T-helper 2 cell treated with Interferon-gamma antibody and Interleukin-4, amounts not matched to agents 5 μg/mL and 100 μg/mL, for 36 hours (primary cell): ENCODE data around the gene C6orf15.

ENCODE experiments used
- DNase-seq: peaks from one replicate; pipeline ENCODE4 v3.0.0; 2021; ENCODE audit warnings: low spot score
- H3K27ac Mint-ChIP-seq: one replicate; pipeline ENCODE4 v1.8.0; 2021; ENCODE audit warnings: mild to moderate bottlenecking, mixed read lengths
- H3K27me3 Mint-ChIP-seq: one replicate; pipeline ENCODE4 v1.8.0; 2021; ENCODE audit warnings: low read depth, mixed read lengths
- H3K36me3 Mint-ChIP-seq: one replicate; pipeline ENCODE4 v1.8.0; 2021; ENCODE audit warnings: low read depth, mixed read lengths
- H3K4me1 Mint-ChIP-seq: one replicate; pipeline ENCODE4 v1.8.0; 2021; ENCODE audit warnings: low read depth, mixed read lengths
- H3K4me3 Mint-ChIP-seq: one replicate; pipeline ENCODE4 v1.8.0; 2022; ENCODE audit warnings: mild to moderate bottlenecking, moderate library complexity, mixed read lengths
- H3K9me3 Mint-ChIP-seq: one replicate; pipeline ENCODE4 v1.8.0; 2021; ENCODE audit warnings: mixed read lengths

The C6orf15 gene

DNA sequence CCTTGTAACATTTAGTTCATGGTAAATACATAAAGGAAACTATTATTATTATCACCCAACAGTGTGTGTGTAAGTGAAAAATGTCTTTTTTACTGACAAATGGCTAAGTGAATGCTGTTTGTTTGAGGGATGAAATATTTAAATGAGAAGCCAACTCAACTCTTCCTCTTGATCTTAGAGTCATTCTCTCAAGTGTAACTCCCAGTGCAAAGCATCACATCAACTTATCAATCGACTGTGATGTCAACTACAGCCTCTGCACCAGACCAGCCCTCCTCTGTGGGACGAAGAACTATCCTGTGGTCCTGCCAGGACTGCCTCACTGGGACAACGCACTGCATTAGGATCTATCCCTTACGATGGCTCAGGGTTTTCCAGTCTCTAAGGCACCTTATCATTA, 5.3 kb downstream of the C6orf15 start:
- Mint-ChIP-seq H3K9me3 (no peaks in the 10 kb centered on the region), H3K4me1 (no peaks in the 10 kb centered on the region), H3K36me3 (no peaks in the 10 kb centered on the region), H3K27ac (no peak overlapping the region), H3K27me3 (peaks cover 5% of the 10 kb centered on the region), H3K4me3 (no peak overlapping the region)
- no peak for DNase-seq

DNA sequence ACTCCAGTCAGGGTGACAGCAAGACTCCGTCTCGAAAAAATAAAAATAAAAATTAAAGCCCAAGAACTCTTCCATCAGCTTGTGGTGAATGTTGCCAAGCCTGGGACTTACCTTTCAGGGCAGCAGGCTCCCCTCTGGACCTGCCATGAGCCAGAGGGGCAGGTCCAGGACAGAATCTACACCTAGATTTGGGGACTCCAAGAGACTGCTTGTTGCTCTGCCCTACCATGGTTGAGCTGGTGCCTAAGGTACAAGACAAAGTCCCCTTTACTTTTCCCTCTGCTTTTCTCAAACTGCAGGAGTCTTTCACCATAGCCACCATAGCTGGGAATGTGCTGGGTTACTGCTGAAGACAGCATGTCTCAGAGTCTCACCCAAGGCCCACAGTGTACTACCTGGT, 9.2 kb downstream of the C6orf15 start:
- no peaks in the 10 kb centered on the region for H3K4me1 Mint-ChIP-seq
- no peak for DNase-seq
- H3K4me3 Mint-ChIP-seq, result no peak overlapping the region
- H3K9me3 Mint-ChIP-seq, result no peaks in the 10 kb centered on the region
- H3K36me3 Mint-ChIP-seq, result no peaks in the 10 kb centered on the region
- H3K27ac Mint-ChIP-seq, result no peak overlapping the region
- H3K27me3 Mint-ChIP-seq, result peaks cover 14% of the 10 kb centered on the region

DNA sequence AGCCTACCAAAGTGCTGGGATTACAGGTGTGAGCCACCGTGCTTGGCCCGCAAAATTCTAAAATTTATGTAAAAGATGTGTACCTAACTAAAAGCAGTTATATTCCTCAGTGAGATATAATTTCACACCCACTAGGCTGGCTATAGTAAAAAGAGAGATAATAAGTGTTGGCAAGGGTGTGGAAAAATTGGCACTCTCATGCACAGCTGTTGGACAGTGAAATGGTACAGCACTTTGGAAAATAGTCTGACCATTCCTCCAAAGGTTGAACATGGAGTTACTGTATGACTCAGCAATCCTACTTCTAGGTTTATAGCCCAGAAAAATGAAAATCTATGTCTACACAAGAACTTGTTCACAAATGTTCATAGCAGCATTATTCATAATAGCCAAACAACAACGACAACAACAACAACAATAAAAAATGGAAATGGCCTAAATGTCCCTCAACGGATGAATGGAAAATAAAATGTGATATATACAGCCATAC, 13.9 kb downstream of the C6orf15 start:
- H3K4me3 Mint-ChIP-seq, result no peak overlapping the region
- no peak overlapping the region for H3K27ac Mint-ChIP-seq
- no peak for DNase-seq
- peaks cover 11% of the 10 kb centered on the region for H3K27me3 Mint-ChIP-seq
- H3K36me3 Mint-ChIP-seq, result no peaks in the 10 kb centered on the region
- no peaks in the 10 kb centered on the region for H3K9me3 Mint-ChIP-seq
- H3K4me1 Mint-ChIP-seq, result peaks cover 15% of the 10 kb centered on the region

DNA sequence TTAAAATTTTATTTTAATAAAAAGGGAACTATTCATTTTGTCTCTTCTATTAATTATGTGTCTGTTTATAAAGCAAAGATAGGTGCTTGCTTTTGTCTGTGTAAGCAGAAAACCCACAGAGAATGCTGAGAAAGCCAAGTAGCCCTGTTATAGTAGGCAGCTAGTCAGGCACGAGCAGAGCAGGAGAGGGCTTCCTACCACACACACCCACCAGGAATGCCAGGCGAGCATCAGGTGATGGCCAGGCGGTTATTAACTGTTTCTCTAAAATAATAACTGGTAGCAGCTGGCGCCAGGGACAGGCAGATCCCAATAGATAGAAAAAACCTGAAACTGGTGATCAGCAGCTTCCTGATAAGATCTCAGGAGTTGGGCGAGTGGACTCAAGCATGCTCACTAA, 15.7 kb downstream of the C6orf15 start:
- Mint-ChIP-seq H3K36me3 (no peaks in the 10 kb centered on the region), H3K27ac (no peak overlapping the region), H3K9me3 (no peaks in the 10 kb centered on the region), H3K4me1 (peaks cover 15% of the 10 kb centered on the region), H3K4me3 (no peak overlapping the region), H3K27me3 (peaks cover 11% of the 10 kb centered on the region)
- DNase-seq, result no peak

GRCh38 chr6:31096215-31096614, 16.2 kb downstream of the C6orf15 start:
- no peak overlapping the region for H3K27ac Mint-ChIP-seq
- H3K4me3 Mint-ChIP-seq, result no peak overlapping the region
- no peaks in the 10 kb centered on the region for H3K9me3 Mint-ChIP-seq
- peaks cover 11% of the 10 kb centered on the region for H3K27me3 Mint-ChIP-seq
- no peaks in the 10 kb centered on the region for H3K36me3 Mint-ChIP-seq
- H3K4me1 Mint-ChIP-seq, result peaks cover 15% of the 10 kb centered on the region
- no peak for DNase-seq

GRCh38 chr6:31094389-31094881, 17.9 kb downstream of the C6orf15 start:
- Mint-ChIP-seq H3K9me3 (no peaks in the 10 kb centered on the region), H3K27me3 (peaks cover 9% of the 10 kb centered on the region), H3K36me3 (no peaks in the 10 kb centered on the region), H3K4me3 (no peak overlapping the region), H3K27ac (peak overlapping the region; percentile 52), H3K4me1 (peaks cover 15% of the 10 kb centered on the region)
- no peak for DNase-seq

DNA sequence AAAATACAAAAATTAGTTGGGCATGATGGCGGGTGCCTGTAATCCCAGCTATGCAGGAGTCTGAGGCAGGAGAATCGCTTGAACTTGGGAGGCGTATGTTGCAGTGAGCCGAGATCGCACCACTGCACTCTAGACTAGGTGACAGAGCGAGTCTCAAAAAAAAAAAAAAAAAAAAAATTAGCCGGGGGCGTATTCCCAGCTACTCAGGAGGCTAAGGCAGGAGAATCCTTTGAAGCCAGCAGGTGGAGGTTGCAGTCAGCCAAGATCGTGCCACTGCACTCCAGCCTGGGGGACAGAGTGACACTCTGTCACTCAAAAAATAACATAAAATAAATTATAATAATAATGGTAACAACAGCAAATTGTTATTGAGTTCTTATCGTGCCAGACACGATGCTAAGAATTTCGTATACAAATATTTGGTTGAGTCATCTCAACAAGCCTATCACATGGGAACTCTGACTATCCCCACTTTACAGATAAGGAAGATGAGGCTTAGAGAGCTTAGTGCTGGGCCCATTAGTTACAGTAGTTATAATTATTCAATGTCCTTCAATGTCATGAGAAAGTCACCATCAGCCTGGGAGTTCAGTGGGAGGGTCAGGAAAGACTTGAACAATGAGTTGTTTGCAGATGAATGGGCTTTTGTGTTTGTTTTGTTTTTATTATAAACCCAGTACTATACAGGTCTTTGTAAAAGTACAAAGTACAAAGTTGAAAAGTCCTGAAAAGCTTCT, 19.4 kb downstream of the C6orf15 start:
- Mint-ChIP-seq H3K27me3 (peaks cover 3% of the 10 kb centered on the region), H3K4me3 (no peak overlapping the region), H3K36me3 (no peaks in the 10 kb centered on the region), H3K27ac (no peak overlapping the region), H3K4me1 (peaks cover 15% of the 10 kb centered on the region), H3K9me3 (no peaks in the 10 kb centered on the region)
- no peak for DNase-seq

DNA sequence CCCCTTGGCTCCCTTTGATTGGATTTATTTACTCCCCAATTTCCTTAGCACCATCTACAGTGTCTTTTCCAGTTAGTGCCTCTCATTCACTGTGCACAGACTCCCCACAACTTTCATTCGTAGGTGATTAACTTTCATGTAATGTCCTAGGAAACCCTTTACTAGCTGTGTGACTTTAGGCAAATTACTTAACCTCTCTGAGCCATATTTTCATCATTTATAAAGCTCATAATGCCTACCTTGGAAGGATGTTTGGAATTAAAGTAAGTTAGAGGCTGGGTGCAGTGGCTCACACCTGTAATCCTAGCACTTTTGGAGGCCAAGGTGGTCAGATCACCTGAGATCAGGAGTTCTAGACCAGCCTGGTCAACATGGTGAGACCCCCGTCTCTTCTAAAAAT, 20.1 kb downstream of the C6orf15 start:
- Mint-ChIP-seq H3K27ac (no peak overlapping the region), H3K9me3 (no peaks in the 10 kb centered on the region), H3K4me3 (no peak overlapping the region), H3K27me3 (peaks cover 5% of the 10 kb centered on the region), H3K36me3 (no peaks in the 10 kb centered on the region), H3K4me1 (peaks cover 17% of the 10 kb centered on the region)
- no peak for DNase-seq

DNA sequence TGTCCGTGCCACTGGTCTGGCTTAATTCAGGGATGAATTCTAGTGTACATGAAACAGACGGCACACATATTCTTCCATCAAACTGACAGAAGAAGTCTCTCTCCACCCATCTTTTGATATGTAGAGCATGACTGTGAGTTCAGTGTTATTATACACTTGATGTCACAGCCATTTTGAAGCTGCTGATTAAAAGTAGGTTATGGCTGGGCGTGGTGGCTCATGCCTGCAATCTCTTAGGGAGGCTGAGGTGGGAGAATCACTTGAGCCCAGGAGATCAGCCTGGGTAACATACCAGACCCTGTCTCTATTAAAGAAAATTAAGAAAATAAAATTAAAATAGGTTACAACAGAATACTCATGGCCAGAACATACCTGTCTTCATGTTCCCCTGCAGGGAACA, 20.7 kb downstream of the C6orf15 start:
- no peaks in the 10 kb centered on the region for H3K9me3 Mint-ChIP-seq
- peaks cover 5% of the 10 kb centered on the region for H3K27me3 Mint-ChIP-seq
- H3K4me3 Mint-ChIP-seq, result no peak overlapping the region
- DNase-seq, result no peak
- no peaks in the 10 kb centered on the region for H3K36me3 Mint-ChIP-seq
- peaks cover 19% of the 10 kb centered on the region for H3K4me1 Mint-ChIP-seq
- no peak overlapping the region for H3K27ac Mint-ChIP-seq

DNA sequence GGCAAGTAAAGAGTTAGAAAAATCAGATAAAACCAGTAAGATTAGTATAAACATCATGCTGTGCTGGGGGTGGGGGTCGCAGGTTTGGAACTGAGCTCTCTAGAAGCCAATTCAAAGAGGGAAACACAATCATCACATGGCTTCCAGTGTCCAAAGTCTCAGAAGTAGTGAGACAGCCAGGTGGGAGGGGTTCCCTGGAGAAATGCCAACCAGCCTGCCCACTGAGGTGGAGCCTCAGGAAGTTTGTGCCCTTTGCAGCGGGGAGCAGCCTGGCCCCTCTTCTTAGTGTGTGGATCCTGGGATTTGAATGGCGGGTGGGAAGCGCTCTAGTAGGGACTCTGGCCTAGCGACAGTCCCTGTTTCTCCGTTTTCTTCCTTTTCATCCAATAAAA, 21.4 kb downstream of the C6orf15 start:
- Mint-ChIP-seq H3K4me1 (peaks cover 19% of the 10 kb centered on the region), H3K9me3 (no peaks in the 10 kb centered on the region), H3K27me3 (peaks cover 6% of the 10 kb centered on the region), H3K27ac (no peak overlapping the region), H3K36me3 (no peaks in the 10 kb centered on the region), H3K4me3 (no peak overlapping the region)
- DNase-seq, result no peak

DNA sequence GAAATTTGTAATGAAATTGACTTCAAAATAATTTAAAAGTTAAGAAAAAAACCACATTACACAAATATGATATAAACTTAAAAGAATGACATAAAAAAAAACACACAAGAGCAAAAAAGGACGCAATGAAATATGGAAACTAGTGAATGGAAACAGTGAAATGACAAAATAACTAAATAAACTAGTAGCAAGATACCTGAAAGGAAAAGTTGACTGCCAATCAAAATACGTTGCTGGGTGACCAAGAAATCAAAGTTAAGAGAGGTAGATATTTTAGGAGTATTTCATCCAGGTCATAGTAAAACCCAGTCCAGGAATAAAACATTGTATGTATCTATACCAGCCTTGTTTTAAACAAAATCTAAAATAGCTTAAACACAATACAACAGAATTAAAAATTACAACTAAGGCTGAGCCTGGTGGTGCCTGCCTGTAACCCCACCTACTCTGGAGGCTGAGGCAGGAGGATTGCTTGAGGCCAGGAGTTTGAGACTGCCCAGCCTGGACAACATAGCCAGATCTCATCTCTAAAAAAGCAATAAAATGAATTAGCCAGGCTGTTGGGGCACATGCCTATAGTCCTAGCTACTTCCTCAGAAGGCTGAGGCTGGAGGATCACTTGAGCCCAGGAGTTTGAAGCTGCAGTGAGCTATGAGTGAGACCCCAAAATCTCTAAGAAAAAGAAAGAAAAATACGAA, 22.0 kb downstream of the C6orf15 start:
- no peak overlapping the region for H3K4me3 Mint-ChIP-seq
- no peaks in the 10 kb centered on the region for H3K9me3 Mint-ChIP-seq
- H3K36me3 Mint-ChIP-seq, result no peaks in the 10 kb centered on the region
- H3K27me3 Mint-ChIP-seq, result peaks cover 10% of the 10 kb centered on the region
- no peak for DNase-seq
- H3K4me1 Mint-ChIP-seq, result peaks cover 19% of the 10 kb centered on the region
- no peak overlapping the region for H3K27ac Mint-ChIP-seq

DNA sequence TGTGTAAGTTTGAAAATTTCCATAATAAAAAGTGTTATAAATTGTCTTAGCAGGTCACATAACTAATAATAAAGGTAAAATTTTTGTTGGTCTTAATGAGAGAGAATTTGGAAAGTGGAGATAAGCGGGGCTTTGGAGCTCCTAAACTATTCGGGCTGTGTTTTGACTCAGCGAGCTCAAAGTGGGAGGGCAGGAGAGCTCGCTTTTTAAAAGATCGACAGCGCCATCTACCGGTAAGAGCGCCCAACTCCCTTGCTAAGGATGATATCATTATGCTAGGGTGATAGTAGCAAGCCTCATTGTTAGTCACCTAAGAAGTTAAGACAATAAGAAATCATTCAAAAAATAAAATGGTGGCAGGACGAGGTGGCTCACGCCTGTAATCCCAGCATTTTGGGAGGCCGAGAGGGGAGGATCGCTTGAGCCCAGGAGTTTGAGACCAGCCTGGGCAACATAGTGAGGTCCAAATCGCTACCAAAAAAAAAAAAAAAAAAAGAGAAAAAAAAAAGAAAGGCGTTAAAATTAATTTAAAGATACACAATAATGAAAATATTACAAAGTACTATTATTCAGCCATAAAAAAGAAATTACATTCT, 24.8 kb downstream of the C6orf15 start:
- Mint-ChIP-seq H3K36me3 (no peaks in the 10 kb centered on the region), H3K9me3 (no peaks in the 10 kb centered on the region), H3K4me3 (no peak overlapping the region), H3K27ac (no peak overlapping the region), H3K27me3 (peaks cover 16% of the 10 kb centered on the region), H3K4me1 (peaks cover 9% of the 10 kb centered on the region)
- DNase-seq, result peak; percentile 79

DNA sequence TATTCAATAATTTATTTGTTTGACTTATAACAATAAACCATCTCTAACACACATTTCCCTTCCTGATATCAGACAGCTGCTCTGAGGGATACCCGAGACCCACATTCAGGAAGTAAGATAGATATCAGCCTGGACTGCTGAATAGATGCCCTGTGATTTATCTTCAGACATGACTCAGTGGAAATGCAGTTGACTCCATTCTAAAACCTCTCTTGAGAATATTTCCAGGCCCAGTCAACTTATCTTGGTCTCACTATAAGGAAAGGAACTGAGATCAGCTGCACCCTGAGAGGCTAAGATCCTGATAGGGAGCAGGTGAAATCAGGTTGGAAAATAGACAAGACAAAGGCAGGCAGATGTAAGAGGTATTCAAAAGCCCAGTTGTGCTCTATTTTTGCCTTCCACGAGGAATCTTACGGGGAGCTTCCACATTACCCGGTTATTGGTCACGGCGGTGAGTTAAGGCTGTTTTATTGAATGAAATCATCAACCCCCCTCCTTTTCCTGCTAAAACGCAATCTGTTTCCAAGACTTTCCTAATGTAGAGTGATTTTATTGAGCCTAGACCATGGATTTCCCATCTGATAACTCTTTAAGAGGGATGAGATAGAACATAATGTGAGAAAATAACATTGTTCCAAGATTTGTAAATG, 25.5 kb downstream of the C6orf15 start:
- H3K27me3 Mint-ChIP-seq, result peaks cover 21% of the 10 kb centered on the region
- peaks cover 9% of the 10 kb centered on the region for H3K4me1 Mint-ChIP-seq
- no peak overlapping the region for H3K4me3 Mint-ChIP-seq
- DNase-seq, result no peak
- H3K27ac Mint-ChIP-seq, result no peak overlapping the region
- H3K36me3 Mint-ChIP-seq, result no peaks in the 10 kb centered on the region
- no peaks in the 10 kb centered on the region for H3K9me3 Mint-ChIP-seq
